GM19463 (cell line): ENCODE data around the gene G6PC3.
"Not testable (repeated sequence)": the region's sequence is repeated elsewhere in the genome, so short reads cannot be mapped to it uniquely, and the experiment has no call there.

Experiments used
- ATAC-seq: cut with Tn5 transposase; IDR thresholded peaks from one replicate; pipeline ENCODE4 v1.9.1; 2021; ENCODE audit warnings: mild to moderate bottlenecking, moderate library complexity; ENCODE audit not compliant: unreplicated experiment

G6PC3 gene

DNA sequence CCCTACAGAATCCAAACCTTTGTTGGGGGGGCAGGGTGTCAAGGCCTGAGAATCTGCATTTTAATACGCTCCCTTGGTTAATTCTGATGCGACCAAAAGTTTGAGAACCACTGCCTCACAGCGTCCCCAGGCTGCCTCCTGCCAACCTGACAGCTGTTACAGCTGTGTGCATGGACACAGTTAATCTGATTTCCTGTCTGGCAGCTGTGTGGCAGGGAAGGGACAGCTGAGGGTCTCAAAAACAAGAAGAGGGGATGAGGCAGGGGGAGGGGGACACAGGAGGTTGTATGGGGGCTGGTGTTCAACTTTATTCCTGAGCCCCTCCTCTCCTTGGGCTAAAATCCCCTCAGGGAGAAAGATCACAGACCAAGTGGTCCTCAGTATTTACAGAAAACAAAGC, 35.4 kb downstream of the G6PC3 start:
- ATAC-seq, result no peak

DNA sequence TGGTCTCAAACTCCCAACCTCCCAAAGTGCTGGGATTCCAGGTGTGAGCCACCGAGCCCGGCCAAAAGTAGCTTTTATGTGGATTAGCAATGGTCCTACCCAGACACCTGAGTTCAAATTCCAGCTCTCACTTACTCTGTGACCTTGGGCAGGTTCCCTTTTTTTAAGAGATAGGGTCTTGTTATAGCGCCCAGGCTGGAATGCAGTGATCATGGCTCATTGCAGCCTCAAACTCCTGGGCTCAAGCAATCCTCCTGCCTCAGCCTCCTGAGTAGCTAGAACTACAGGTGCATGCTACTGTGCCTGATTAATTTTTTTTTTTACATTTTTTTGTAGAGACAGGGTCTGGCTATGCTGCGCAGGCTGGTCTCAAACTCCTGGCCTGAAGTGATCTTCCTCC, 36.3 kb downstream of the G6PC3 start:
- ATAC-seq, result no peak

DNA sequence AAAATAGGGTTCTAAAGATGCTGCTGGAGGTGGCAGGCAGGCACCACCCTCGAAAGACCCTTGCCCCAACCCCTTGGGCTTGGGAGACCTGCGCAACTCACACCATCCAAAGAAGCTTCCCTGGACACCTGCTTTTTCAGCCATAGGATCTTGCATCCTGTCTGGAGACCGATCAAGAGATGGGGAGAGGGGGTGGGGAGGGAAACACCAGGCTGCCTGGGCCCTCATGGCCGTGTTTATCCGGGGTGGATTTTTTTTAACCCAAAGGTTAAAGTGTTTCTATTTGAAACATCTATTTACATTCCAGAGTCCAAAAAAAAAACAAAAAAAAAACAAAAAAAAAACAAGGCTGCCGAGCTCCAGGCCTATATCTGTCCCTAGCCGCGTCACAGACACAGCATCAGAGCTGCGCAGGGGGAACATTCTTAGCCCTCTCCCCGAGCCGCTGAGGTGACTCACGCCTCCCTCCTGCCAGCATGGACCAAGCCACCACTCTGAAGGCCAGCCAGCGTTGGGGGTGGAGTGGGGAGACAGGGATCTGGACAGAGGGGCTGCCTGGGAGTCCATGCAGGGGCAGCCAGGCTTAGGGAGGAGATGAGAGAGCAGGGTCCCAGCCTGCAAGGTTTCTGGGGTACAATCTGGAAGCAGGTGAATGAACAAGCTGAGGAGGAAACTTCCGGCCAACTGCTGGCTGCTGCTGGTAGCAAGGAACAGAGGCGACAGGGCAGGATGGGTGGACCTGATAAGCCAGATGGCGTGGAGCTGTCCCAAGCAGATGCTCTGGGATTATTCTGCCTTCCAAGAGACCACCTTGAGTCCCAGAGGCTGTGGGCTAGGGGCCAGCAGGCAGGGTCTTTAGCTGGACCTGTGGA, 38.1 kb downstream of the G6PC3 start:
- no peak for ATAC-seq

DNA sequence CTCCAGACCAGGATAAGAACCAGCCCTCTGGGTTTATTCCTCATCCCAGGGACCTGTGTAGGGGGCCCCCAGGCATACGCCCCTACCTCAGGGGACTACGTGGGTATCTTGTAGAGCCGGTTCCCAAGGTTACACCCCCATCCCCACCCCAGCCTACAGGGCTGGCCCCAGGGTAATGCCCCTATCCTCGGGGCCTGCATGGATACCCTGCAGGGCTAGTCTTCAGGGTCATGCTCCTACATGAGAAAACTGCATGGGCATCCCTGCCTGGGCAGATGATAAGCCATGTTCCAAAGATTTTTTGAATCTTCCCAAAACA, 38.7 kb downstream of the G6PC3 start:
- ATAC-seq, result no peak

DNA sequence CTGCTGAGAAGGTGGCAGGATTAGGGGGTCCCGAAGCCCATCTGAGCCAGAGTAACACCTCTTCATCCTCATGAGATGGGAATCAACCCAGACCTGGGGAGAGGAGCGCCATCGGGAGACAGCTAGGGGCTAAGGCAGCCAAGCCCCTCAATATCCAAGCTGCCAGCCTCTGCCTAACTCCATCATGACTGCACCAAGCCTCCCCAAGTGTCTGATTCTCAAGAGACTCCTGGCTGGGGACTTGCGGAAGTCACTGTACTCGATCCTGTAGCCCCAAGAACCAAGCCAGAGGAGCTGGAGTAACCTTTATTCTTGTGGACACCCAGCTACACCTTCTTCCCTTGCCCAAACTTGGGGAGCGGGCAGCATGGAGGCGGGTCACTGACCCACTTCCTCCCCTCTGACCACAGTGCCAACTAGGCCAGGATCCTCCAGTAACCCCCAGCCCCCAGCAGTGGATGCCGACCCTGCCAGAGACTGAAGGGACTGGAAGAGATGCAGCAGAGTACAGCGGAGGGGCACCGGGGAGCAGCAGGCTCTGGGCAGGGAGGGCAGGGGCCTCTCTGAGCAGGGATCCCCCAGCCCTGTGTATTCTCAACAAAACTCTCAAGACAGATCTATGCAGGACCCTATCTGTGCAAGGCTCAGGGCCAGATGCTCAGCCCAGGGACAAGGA, 39.6 kb downstream of the G6PC3 start:
- no peak for ATAC-seq

DNA sequence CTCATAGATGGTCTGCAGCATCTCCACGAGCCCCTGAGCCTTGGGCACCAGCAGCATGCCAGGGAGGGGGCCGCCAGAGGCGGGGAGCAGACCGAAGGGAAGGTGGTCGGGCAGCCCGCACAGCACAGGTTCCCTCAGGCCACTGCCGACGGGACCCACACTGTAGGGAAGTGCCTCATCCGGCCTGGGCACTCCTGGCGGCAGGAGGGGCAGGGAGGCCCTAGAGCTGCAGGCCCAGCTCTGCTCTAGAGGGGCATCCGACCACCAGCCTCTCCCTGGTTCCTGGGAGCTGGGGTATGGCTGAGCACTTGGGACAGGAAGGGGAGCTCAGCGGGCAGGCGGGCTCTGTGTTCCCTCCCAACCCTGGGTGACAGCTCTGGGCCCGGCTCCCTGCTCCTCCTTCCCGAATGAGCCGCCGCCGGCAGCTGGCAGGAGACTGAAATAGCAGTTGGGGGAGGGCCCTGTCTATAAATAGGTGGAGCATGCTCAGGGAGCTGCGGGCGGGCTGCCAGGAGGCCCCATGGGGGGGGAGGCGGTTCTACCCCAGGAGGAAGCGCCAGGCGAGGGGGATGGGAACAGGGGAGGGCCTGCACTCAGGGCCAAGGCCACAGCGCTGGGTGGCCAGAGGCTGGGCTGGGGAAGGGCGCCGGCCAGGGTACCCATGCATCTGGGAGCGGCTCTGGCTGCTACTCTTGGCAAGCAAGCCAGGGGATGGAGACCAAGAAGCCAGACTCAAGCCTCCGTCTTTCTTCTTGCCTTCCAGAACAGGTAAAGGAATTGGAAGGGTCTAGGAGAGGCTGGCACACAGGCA, 40.5 kb downstream of the G6PC3 start:
- ATAC-seq, result peak; percentile 68

DNA sequence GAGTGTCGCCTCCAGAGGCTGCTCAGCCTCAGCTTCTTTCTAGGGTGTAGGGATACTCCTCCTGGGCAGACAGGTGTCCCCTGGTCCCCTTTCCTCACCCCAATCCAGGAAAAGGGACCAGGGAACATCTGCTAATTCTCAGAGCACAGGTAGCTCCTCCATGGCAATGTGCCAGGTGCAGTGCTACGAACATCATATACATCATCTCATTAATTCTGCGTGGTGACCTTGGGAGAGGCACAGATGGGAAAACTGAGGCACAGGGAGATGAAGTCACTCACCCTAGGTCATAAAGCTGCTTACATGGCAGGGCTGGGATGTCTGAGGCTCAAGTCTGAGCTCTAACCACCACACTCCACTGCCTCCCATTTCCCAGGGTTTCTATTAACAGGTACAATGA, 41.2 kb downstream of the G6PC3 start:
- ATAC-seq, result no peak

DNA sequence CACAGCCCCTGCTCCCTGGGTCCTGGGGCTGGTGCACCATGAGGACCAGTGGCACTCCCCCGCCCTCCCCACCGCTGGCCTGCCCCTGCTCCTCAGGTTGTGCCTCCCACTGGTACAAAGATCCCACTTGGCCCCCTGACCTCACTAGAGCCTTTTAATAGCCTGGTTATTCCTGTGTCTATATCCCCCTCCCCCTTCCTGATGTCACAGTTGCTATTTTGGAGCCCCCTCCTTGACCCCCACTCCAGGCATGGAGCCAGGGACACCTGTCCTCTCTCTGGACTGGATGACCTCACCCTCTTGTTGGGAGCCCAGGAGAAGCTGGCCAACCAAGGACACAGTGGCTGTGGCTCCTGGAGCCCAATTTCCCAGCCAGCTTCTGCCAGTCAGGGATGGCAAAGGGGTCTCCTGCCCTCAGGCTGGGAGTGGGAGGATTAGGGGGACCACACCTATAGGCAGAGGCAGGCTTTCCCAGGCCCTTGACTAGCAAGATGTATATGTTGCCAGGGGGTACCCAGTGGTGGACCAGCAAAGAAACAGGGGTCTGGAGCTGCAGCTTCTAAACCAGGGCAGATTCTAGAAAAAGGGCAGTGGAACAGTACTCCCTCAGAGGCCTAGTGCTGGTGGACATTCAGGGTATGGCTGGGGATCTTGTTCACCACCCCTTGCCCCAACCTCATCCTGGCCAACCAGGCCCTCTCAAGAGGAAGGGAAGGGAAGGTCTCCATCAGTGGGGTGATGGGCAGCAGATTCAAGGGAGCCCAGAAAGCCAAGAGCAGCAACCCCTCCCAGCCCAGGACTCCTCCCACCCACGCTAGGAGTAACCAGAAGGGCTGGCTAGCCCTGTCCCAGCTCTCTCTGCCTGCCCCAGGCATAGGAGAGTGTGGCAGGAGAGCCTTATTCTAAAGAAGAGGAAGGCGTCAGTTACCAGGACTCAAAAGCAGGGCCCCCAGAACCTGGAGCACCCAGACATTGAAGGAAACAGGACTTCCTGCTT, 42.0 kb downstream of the G6PC3 start:
- no peak for ATAC-seq

DNA sequence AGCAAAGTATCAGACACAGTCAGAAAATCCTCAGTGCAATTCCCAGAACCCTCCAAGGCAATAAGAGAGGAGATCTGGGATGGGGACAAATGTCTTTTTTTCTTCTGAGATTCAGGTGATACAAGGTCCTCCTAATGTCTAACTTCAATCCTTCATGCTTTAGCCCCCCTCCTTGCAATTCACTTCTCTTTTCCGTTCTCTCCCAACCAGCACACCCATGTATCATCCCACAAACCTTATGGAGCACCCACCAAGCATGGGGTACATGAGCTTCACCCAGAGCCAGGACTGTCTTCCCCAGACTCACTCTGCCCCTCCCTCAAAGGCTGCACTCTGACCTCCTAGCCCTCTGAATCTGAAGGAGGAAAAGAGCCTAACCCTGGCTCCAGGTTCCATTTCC, 42.8 kb downstream of the G6PC3 start:
- ATAC-seq, result no peak

DNA sequence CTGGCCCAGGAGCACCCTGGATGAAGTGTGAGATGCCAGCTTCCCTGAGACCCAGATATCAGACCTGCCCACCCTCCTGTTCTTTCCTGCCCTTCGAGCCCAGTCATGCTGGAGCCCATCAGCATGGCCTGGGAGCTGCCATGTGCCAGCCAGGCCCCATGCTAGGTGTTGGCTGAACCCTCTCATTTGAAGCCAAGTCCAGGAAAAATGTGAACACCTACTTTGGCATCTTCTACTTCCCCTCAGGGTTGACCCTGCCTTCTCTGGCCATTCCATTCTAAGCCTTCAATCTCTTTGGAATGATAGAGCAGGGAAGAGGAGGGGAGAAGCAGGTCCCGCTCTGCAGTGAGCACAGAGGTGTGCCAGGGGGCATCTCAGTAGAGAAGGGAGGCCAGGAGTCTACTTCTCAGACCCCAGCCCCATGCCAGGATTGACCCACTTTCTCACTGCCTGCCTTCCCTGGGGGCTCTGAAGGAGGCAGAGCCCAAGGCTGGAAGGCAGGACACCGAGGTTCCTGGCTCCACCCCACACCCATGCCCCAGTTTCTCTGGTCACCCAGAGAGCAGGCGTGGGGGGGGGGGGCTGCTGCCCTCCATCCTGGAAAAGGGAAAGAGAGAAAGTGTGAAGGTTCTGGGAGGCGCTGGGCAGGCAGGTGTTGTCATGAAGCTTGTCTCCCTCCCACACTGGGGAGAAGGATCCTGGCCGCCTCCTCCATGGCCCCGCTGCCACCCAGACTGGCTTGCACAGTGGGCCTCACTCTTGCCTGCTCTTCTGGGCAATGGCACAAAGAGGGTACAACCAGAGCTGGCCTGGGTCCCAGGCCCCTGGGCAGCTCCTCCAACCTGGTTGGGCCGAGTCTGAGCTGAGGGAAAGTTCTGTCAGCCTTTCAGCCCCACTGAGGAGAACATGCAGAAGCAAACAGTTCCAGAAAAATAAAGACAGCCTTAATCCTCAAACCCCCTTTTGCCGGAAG, 43.6 kb downstream of the G6PC3 start:
- no peak for ATAC-seq

DNA sequence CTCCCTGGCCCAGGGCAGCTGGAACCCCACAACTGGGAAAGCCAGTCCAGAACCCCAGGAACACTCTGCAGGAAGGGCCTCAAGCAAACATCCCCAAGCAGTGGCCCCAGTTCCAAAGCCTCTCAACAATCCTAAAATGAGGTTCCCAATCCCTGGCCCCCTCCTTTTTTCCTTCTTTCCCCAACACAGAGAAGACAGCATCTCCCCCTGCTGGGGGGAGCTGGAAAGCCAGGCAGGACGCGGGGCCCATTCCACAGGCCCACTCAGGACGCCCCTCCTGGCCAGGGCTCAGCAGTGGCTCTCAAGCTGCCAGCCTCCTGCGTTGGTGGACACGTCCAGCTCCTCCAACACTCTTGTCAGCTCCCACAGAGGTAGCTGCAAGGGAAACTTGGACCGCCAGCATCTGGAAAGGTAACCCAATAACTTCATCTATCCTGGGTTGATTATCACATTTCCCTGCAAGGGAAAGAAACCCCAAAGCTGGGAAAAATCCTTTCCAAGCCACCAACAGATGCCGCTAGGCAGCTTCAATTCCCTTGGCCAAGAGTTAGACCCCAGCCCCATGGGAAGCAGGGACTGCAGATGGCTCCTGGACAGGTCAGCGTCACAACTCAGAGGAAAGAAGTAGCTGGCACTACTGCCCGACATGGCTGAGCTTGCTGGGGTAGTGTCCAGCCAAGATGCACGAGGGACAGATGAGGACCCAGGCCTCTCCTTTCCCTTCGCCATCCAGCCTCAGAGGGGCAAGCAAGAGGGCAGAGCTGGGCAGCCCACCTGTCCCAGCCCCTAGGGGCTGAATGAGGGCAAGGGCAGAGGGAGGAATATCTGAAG, 45.3 kb downstream of the G6PC3 start:
- ATAC-seq, result no peak

DNA sequence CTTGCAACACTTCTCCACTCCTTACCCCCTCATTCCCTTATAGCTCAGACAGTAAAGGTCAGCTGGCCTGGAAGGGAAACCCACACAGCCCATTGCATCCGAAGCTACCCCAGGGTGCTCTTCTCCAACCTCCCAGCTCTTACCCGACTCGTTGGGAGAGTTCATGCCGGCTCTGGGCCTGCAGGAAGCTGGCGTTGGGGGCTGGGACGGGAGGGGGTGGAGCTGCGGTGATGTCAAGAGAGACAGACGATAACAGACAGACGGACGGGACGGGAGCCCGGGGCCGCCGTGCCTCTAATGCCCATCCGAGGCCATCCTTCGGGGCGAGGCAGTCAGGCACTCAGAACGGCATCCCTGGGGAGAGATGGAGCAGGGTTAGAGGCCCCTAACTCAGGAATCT, 46.8 kb downstream of the G6PC3 start:
- ATAC-seq, result no peak

DNA sequence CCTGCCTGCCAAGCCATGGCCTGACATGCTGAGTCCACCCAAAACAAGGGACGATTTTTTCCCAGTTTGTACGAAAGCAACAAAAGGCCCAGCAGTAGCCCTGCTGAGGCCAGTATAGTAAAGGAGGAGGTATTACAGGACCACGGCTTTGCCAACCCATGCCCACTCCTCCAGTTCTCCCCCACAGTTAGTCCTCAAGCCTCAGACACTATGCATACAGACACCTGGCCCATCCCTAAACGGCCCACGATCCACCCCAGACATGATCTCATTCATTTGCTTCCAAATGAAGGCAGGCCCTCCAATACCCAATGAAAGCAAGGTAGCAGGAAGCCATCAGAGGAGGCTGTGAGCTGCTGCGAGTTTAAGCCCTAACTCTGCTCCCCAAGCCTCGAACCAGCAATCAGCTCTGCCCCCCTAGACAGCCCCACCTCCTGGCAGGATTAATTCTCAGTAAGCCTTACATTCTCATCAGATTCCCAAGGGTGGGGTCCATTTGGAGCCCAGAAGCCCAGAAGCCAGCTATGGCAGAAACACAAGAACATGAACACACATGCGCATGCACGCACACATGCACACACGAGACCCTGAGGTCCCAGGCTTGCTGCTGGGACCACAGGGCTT, 48.0 kb downstream of the G6PC3 start:
- ATAC-seq, result no peak

DNA sequence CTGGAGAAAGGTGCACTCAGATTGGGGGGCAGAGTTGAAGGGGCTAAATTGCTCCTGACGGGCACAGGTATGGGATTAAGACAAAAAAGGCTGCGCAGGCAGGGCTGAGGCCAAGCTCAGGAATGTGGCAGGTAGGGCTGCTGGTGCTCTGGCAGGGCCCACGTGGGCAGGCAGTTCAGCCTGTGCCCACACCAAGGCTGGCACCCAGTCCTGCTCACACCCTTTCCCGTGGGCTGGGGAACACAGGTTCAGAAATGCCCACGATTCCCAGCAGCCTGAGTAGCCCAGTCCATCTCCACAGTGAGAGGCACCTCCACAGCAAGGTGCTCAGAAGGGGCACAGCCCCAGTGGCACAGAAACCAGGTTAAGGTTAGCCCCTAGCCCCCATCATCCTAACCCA, 48.5 kb downstream of the G6PC3 start:
- ATAC-seq, result no peak

DNA sequence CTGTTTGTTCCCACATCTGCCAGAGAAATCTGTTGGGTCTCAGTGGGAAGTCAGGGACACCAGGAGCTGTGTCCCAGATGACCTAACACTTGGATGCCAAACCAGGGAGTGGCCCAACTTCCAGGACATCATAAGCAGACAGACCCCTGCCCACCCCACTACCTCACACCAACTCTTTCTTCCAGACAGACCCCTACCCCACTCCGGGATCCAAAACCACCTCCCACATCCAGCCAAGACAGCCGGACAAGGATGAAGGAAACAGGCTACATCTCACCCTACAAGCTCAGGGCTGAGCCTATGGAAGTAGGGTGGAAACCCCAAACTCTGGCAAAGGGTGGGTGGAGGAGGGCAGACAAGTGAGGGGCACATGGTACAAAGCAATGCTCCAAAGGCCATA, 49.3 kb downstream of the G6PC3 start:
- no peak for ATAC-seq

DNA sequence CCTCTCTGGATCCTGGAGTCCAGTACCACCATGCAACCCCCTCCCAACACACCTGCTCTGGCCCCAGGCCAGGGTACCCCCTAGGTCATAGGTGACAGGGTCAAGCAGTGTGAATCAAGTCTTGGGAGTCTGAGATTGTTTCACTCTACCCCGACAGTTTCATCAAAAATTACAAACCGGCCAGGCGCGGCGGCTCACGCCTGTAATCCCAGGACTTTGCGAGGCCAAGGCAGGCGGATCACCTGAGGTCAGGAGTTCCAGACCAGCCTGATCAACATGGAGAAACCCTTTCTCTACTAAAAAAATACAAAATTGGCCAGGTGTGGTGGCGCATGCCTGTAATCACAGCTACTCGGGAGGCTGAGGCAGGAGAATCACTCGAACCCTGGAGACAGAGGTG, 49.7 kb downstream of the G6PC3 start:
- not testable (repeated sequence) for ATAC-seq

DNA sequence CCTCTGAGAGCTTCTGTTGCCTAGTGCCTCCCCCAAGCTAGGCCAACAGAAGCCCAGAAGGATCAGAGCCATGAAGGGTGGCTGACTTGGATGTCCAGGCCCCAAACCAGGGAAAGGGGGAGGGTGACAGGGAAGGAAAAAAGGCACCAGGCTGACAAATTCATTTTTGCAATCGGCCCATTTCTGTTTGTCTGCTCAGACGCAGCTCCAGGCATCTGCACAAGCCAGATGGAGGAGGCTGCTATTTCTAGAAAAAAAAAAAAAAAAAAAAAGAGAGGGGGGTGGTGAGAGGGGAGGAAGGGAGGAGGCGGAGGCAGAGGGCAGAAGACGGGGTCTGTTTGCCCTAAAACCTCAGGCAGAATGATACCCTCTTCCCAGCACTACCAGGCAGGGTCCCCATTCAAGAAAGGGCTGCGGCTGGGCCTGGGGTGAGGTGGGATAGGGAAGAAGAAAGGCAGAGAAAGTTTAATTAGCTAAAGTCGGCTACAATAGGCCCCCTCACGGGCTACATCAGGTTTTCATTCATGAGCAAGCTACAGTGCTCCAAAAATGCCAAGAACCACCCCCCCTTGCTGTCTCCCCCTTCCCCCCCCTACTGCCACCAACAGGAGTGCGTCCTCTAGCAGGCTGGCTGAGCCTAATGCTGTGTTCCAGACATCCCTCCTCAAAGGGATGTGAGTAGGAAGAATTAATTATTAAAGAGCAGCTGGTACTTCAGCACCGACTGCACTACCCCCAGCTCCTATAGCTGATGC, 50.5 kb downstream of the G6PC3 start:
- ATAC-seq, result no peak
